PC-9 (cell line): Measurements from ENCODE around the gene SHISAL2A. TPM values are rescaled to one million over a fixed set of nuclear protein-coding genes. Genes with fewer than 3 reads are reported as not detected.

Experiments used
- BruUV-seq: library from RNA; stranded (reverse); fragments of 400-500 nt; replicated peaks from 2 replicates; lab custom pipeline; 2021; lab: Mats Ljungman, UMichigan
- CTCF ChIA-PET: fragments of 300-600 bp; sonication (Branson Sonifier 250); formaldehyde crosslinking; loops from one replicate; lab custom pipeline; 2022; ENCODE audit warnings: antibody characterized with exemption; lab: Charles Lee
- POLR2A ChIA-PET: fragments of 300-600 bp; sonication (Branson Sonifier 250); formaldehyde crosslinking; loops from one replicate; lab custom pipeline; 2022; ENCODE audit warnings: antibody characterized with exemption; ENCODE audit not compliant: unreplicated experiment; lab: Charles Lee
- DNase-seq, 2 experiments: peaks; one replicate each; pipeline versions ENCODE4 v3.0.0 to v3.0.0-alpha.2; 2015 to 2022; ENCODE audit warnings: mixed read lengths in 1 of 2
- H2AFZ ChIP-seq: fragments of 200-600 bp; sonication (generic); 2 replicates; pipeline ENCODE4 v1.8.1; 2017; ENCODE audit warnings: antibody characterized with exemption
- H3F3A ChIP-seq: fragments of 200-600 bp; sonication (generic); 2 replicates; pipeline ENCODE4 v1.8.1; 2017; ENCODE audit warnings: antibody characterized with exemption, mild to moderate bottlenecking, low read depth; ENCODE audit not compliant: insufficient read depth
- H3K27ac ChIP-seq: fragments of 200-600 bp; sonication (generic); 2 replicates; pipeline ENCODE4 v1.6.1; 2016; ENCODE audit warnings: mixed run types
- H3K27me3 ChIP-seq: fragments of 200-600 bp; sonication (generic); 2 replicates; pipeline ENCODE4 v1.6.1; 2016; ENCODE audit warnings: low read depth, mixed run types; ENCODE audit not compliant: insufficient read depth
- H3K36me3 ChIP-seq: fragments of 200-600 bp; sonication (generic); 2 replicates; pipeline ENCODE4 v1.6.1; 2016; ENCODE audit warnings: low read depth, mixed run types
- H3K4me1 ChIP-seq: fragments of 200-600 bp; sonication (generic); replicated peaks from 2 replicates; pipeline ENCODE4 v1.6.1; 2016; ENCODE audit warnings: mixed run types; ENCODE audit not compliant: insufficient read depth
- H3K4me2 ChIP-seq: fragments of 200-600 bp; sonication (generic); 2 replicates; pipeline ENCODE4 v1.6.1; 2017; ENCODE audit warnings: mixed run types
- H3K4me3 ChIP-seq: fragments of 200-600 bp; sonication (generic); 2 replicates; pipeline ENCODE4 v1.6.1; 2016; ENCODE audit warnings: mixed run types
- H3K79me2 ChIP-seq: fragments of 200-600 bp; sonication (generic); 2 replicates; pipeline ENCODE4 v1.6.1; 2017; ENCODE audit warnings: low read depth, mixed run types
- H3K9me2 ChIP-seq: fragments of 200-600 bp; sonication (generic); 2 replicates; pipeline ENCODE4 v1.8.1; 2017; ENCODE audit warnings: mild to moderate bottlenecking; ENCODE audit not compliant: insufficient read depth
- H3K9me3 ChIP-seq: fragments of 200-600 bp; sonication (generic); 2 replicates; pipeline ENCODE4 v1.8.1; 2016; ENCODE audit warnings: low read depth; ENCODE audit not compliant: insufficient read depth
- H4K20me1 ChIP-seq: fragments of 200-600 bp; sonication (generic); 2 replicates; pipeline ENCODE4 v1.8.1; 2017; ENCODE audit not compliant: insufficient read depth
- EZH2 ChIP-seq: fragments of 200-600 bp; sonication (generic); IDR thresholded peaks from 2 replicates; pipeline ENCODE4 v1.8.0; 2017; ENCODE audit warnings: antibody characterized with exemption, low read depth
- intact Hi-C: fragments of 100-400 bp; cut with micrococcal nuclease; formaldehyde crosslinking; loops from one replicate; pipeline ENCODE4 v1.10.0; 2022; ENCODE audit not compliant: unreplicated experiment
- total RNA-seq: library from RNA; stranded (reverse); gene quantifications from 2 replicates; pipeline ENCODE4 v1.2.3, GENCODE V29; 2021
- TF ChIP-seq, protein P1 (sequence below): fragments of 200-600 bp; sonication (generic); conservative IDR thresholded peaks from 2 replicates; pipeline ENCODE4 v1.6.1; 2017; ENCODE audit warnings: mixed run types, antibody characterized with exemption, mild to moderate bottlenecking, moderate library complexity

The SHISAL2A gene
- total RNA-seq, 1 experiment from 2014 or later, result not detected

- H3K9me3 ChIP-seq, result no peaks in the 10 kb centered on the region
- intact Hi-C loops, result no loop called here
- no peaks in the 10 kb centered on the region for H3K27me3 ChIP-seq
- DNase-seq, result peak; percentile 36 to 70
- peak overlapping the region; percentile 28; the same call in 1 of the 2 replicates for H3K4me2 ChIP-seq
- no peak overlapping the region for H3K4me3 ChIP-seq
- H3K36me3 ChIP-seq, result no peaks in the 10 kb centered on the region
- POLR2A ChIA-PET, result interaction anchor here (0.6 to 0.7 kb wide), 3 partner anchors 115 to 1384 kb away, joined by 5 to 30 read pairs (median 6); partner anchors contain the start of gene TMEM59
- H3K9me2 ChIP-seq, result no peaks in the 10 kb centered on the region
- H2AFZ ChIP-seq, result no peak overlapping the region
- peaks cover 2% of the 10 kb centered on the region; the same call in 1 of the 2 replicates for H3F3A ChIP-seq
- no peaks in the 10 kb centered on the region for H3K79me2 ChIP-seq
- no peak for TF ChIP-seq EZH2
- TF ChIP-seq, protein P1, sequence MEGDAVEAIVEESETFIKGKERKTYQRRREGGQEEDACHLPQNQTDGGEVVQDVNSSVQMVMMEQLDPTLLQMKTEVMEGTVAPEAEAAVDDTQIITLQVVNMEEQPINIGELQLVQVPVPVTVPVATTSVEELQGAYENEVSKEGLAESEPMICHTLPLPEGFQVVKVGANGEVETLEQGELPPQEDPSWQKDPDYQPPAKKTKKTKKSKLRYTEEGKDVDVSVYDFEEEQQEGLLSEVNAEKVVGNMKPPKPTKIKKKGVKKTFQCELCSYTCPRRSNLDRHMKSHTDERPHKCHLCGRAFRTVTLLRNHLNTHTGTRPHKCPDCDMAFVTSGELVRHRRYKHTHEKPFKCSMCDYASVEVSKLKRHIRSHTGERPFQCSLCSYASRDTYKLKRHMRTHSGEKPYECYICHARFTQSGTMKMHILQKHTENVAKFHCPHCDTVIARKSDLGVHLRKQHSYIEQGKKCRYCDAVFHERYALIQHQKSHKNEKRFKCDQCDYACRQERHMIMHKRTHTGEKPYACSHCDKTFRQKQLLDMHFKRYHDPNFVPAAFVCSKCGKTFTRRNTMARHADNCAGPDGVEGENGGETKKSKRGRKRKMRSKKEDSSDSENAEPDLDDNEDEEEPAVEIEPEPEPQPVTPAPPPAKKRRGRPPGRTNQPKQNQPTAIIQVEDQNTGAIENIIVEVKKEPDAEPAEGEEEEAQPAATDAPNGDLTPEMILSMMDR, result no peak
- CTCF ChIA-PET, result interaction anchor here (0.6 kb wide), 2 partner anchors 17 to 604 kb away, joined by 3 to 9 read pairs; no protein-coding TSS in a partner anchor
- H4K20me1 ChIP-seq, result no peaks in the 10 kb centered on the region
- no peak overlapping the region for H3K27ac ChIP-seq
- H3K4me1 ChIP-seq, result peaks cover 14% of the 10 kb centered on the region
- no TSS peak for BruUV-seq
Measured at GRCh38 chr1:52668711-52669110, 35.7 kb downstream of the SHISAL2A start.

DNA sequence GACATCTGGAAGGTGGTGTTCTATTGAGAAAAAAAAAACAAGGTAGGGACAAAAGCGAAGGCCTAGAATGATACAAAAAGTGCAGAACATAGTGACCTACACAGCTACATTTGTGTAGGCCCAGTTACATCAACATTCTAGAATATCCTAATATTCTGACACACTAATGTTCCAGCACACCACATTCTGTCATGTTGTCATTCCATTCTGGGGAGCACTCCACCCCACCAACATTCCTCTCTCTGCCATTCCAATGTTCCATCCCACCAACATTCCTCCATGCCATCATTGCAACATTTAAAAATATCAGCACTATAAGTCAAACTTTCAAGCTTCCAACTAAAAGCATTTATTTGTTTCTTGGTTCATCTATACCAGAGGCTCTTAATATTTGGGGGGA, 36.7 kb downstream of the SHISAL2A start:
- H3K27ac ChIP-seq, result no peak overlapping the region
- ChIA-PET POLR2A (no interaction called here), CTCF (interaction anchor here (0.6 to 0.7 kb wide), 2 partner anchors 17 to 264 kb away, joined by 9 to 14 read pairs; no protein-coding TSS in a partner anchor)
- H3K4me1 ChIP-seq, result peaks cover 19% of the 10 kb centered on the region
- no peaks in the 10 kb centered on the region for H3K9me2 ChIP-seq
- no peaks in the 10 kb centered on the region for H3K79me2 ChIP-seq
- no peaks in the 10 kb centered on the region for H3K27me3 ChIP-seq
- no TSS peak for BruUV-seq
- H3K36me3 ChIP-seq, result no peaks in the 10 kb centered on the region
- no peaks in the 10 kb centered on the region; the same call in 1 of the 2 replicates for H3F3A ChIP-seq
- no peak overlapping the region for H2AFZ ChIP-seq
- no peak overlapping the region for H3K4me2 ChIP-seq
- no peaks in the 10 kb centered on the region for H4K20me1 ChIP-seq
- no peak overlapping the region for H3K4me3 ChIP-seq
- no peak for TF ChIP-seq EZH2
- TF ChIP-seq, protein P1, result no peak
- no peak for DNase-seq
- intact Hi-C loops, result no loop called here
- no peaks in the 10 kb centered on the region for H3K9me3 ChIP-seq

GRCh38 chr1:52670604-52671003, 37.6 kb downstream of the SHISAL2A start:
- no peaks in the 10 kb centered on the region for H3K9me3 ChIP-seq
- ChIA-PET POLR2A (no interaction called here), CTCF (no interaction called here)
- TF ChIP-seq, protein P1, result no peak
- no peak for TF ChIP-seq EZH2
- no peak overlapping the region for H2AFZ ChIP-seq
- no peaks in the 10 kb centered on the region for H3K79me2 ChIP-seq
- peaks cover 27% of the 10 kb centered on the region for H3K4me1 ChIP-seq
- DNase-seq, result no peak
- intact Hi-C loops, result no loop called here
- H3K9me2 ChIP-seq, result no peaks in the 10 kb centered on the region
- H3K27ac ChIP-seq, result no peak overlapping the region
- no peaks in the 10 kb centered on the region for H3K27me3 ChIP-seq
- no peak overlapping the region for H3K4me2 ChIP-seq
- BruUV-seq, result no TSS peak
- no peaks in the 10 kb centered on the region for H4K20me1 ChIP-seq
- no peak overlapping the region for H3K4me3 ChIP-seq
- no peaks in the 10 kb centered on the region for H3K36me3 ChIP-seq
- H3F3A ChIP-seq, result peaks cover 5% of the 10 kb centered on the region; the same call in 1 of the 2 replicates
